ENCODE measurements around the gene ARHGEF40. TPM values are rescaled to one million over a fixed set of nuclear protein-coding genes. Genes with fewer than 3 reads are reported as not detected.
A peak's percentile ranks its signal among the peaks of the same experiment; 100 is the strongest.

The ARHGEF40 gene
- 10 to 100 TPM; 44.3 to 69.3 (median 47.8) TPM for total RNA-seq
- long read RNA-seq, donor 1, full-length matches to known transcripts = 14 of 52 reads
- long read RNA-seq, donor 1, partial matches to known transcripts = 14 of 52 reads
- long read RNA-seq, donor 1, other reads (novel, unspliced or antisense) = 24 of 52 reads
- long read RNA-seq, donor 2, full-length matches to known transcripts = 1 of 3 reads
- long read RNA-seq, donor 2, partial matches to known transcripts = 2 of 3 reads
- long read RNA-seq, donor 2, other reads (novel, unspliced or antisense) = 0 of 3 reads

- TF ChIP-seq CTCF (IDR thresholded peaks at IDR 0.05) = no peak
- ATAC-seq (peak; percentile 56), DNase-seq (peak in 2 of 3 donors; percentile 67 to 80)
- H3K36me3 ChIP-seq (ENCODE audit: low read depth) = no peaks in the 10 kb centered on the region
- intact Hi-C loops (cut with DNase I, micrococcal nuclease) = no loop called here
- peaks cover 29% of the 10 kb centered on the region for H3K4me1 ChIP-seq (ENCODE audit: low read depth)
- H3K4me3 ChIP-seq = peak within 1 kb of the TSS; percentile 48
- H3K9me3 ChIP-seq = no peaks in the 10 kb centered on the region
Observed at GRCh38 chr14:21070083-21070609, at the start of gene ARHGEF40. Gene ARHGEF40 (plus strand): TSS chr14:21070304. CDS start chr14:21070397, 93 bp downstream.

GRCh38 chr14:21020977-21021545 lies 49.0 kb upstream of the ARHGEF40 start:
- intact Hi-C loops (cut with DNase I, micrococcal nuclease) = no loop called here
- no peak for DNase-seq
- Histone ChIP-seq H3K36me3 (ENCODE audit: low read depth) (no peaks in the 10 kb centered on the region), H3K9me3 (no peaks in the 10 kb centered on the region), H3K4me3 (no peak overlapping the region), H3K4me1 (ENCODE audit: low read depth) (peaks cover 12% of the 10 kb centered on the region)
- TF ChIP-seq CTCF (IDR thresholded peaks at IDR 0.05) = no peak
- ATAC-seq = no peak

GRCh38 chr14:21022686-21023085 lies 47.4 kb upstream of the ARHGEF40 start:
- no peak for DNase-seq
- Histone ChIP-seq H3K36me3 (ENCODE audit: low read depth) (no peaks in the 10 kb centered on the region), H3K4me1 (ENCODE audit: low read depth) (peaks cover 12% of the 10 kb centered on the region), H3K4me3 (no peak overlapping the region), H3K9me3 (no peaks in the 10 kb centered on the region)
- TF ChIP-seq CTCF (IDR thresholded peaks at IDR 0.05) = no peak
- ATAC-seq = no peak
- intact Hi-C loops (cut with DNase I, micrococcal nuclease) = no loop called here

GRCh38 chr14:21023174-21023573 lies 46.9 kb upstream of the ARHGEF40 start:
- TF ChIP-seq CTCF (IDR thresholded peaks at IDR 0.05) = no peak
- DNase-seq (no peak), ATAC-seq (no peak)
- Histone ChIP-seq H3K4me1 (ENCODE audit: low read depth) (peaks cover 12% of the 10 kb centered on the region), H3K36me3 (ENCODE audit: low read depth) (no peaks in the 10 kb centered on the region), H3K9me3 (no peaks in the 10 kb centered on the region), H3K4me3 (no peak overlapping the region)
- intact Hi-C loops (cut with DNase I, micrococcal nuclease) = no loop called here

- Histone ChIP-seq H3K36me3 (ENCODE audit: low read depth) (no peaks in the 10 kb centered on the region), H3K9me3 (no peaks in the 10 kb centered on the region), H3K4me3 (peak overlapping the region; percentile 39), H3K4me1 (ENCODE audit: low read depth) (peaks cover 12% of the 10 kb centered on the region)
- peak; percentile 69 for ATAC-seq
- TF ChIP-seq CTCF (IDR thresholded peaks at IDR 0.05) = no peak
- DNase-seq = peak in 2 of 3 donors; percentile 53 to 57
- intact Hi-C loops (cut with DNase I, micrococcal nuclease) = no loop called here
Observed at GRCh38 chr14:21023817-21024584, 46.1 kb upstream of the ARHGEF40 start.

Measured in mucosa of descending colon (tissue), 3 donors.